Activated T-cell treated with anti-CD3 and anti-CD28 coated beads for 1 hour (primary cell): Measurements from ENCODE around the gene CEP162.
"Not testable (repeated sequence)": the region's sequence is repeated elsewhere in the genome, so short reads cannot be mapped to it uniquely, and the experiment has no call there.

Source experiments
- DNase-seq: peaks from one replicate; pipeline ENCODE4 v3.0.0-alpha.2; 2020; ENCODE audit warnings: low read depth

CEP162 gene

GRCh38 chr6:84227434-84228197, at the start of gene CEP162:
Gene CEP162 (minus strand): TSS chr6:84227643. CDS start chr6:84226393, 1,250 bp downstream.
- DNase-seq, result peak; percentile 78

- DNase-seq, result no peak
Observed at GRCh38 chr6:84274856-84275255, 47.4 kb upstream of the CEP162 start.

GRCh38 chr6:84273048-84273809, 45.8 kb upstream of the CEP162 start:
- no peak for DNase-seq

- DNase-seq, result no peak
Observed at GRCh38 chr6:84272298-84272697, 44.9 kb upstream of the CEP162 start.

- no peak for DNase-seq
Observed at GRCh38 chr6:84271061-84271716, 43.7 kb upstream of the CEP162 start.

GRCh38 chr6:84269947-84270733, 42.7 kb upstream of the CEP162 start:
- DNase-seq, result no peak

- DNase-seq, result no peak
Observed at GRCh38 chr6:84268781-84269180, 41.3 kb upstream of the CEP162 start.

GRCh38 chr6:84263557-84263956, 36.1 kb upstream of the CEP162 start:
- DNase-seq, result no peak

GRCh38 chr6:84260926-84261325, 33.5 kb upstream of the CEP162 start:
- no peak for DNase-seq

- DNase-seq, result no peak
Observed at GRCh38 chr6:84260196-84260595, 32.8 kb upstream of the CEP162 start.

GRCh38 chr6:84258866-84259265, 31.4 kb upstream of the CEP162 start:
- no peak for DNase-seq

- DNase-seq, result no peak
Observed at GRCh38 chr6:84258268-84258667, 30.8 kb upstream of the CEP162 start.

- no peak for DNase-seq
Observed at GRCh38 chr6:84255641-84256040, 28.2 kb upstream of the CEP162 start.

- no peak for DNase-seq
Observed at GRCh38 chr6:84253380-84253779, 25.9 kb upstream of the CEP162 start.

- no peak for DNase-seq
Observed at GRCh38 chr6:84251891-84252539, 24.6 kb upstream of the CEP162 start.

- no peak for DNase-seq
Observed at GRCh38 chr6:84249724-84250123, 22.3 kb upstream of the CEP162 start.

GRCh38 chr6:84244416-84245081, 17.1 kb upstream of the CEP162 start:
- not testable (repeated sequence) for DNase-seq

GRCh38 chr6:84243240-84243639, 15.8 kb upstream of the CEP162 start:
- no peak for DNase-seq

- DNase-seq, result no peak
Observed at GRCh38 chr6:84242265-84242664, 14.8 kb upstream of the CEP162 start.

GRCh38 chr6:84228198-84228543, 728 bp upstream of the CEP162 start:
- DNase-seq, result no peak

GRCh38 chr6:84227044-84227433, 404 bp downstream of the CEP162 start:
- no peak for DNase-seq
